Middle frontal gyrus (tissue), 1 donor: Measurements from ENCODE around the gene SPPL3.
"Not testable (repeated sequence)": the region's sequence is repeated elsewhere in the genome, so short reads cannot be mapped to it uniquely, and the experiment has no call there.

Experiments used
- DNase-seq: peaks from one replicate; pipeline ENCODE4 v3.0.0-alpha.2; 2015; ENCODE audit warnings: low spot score; ENCODE audit errors: extremely low spot score

Gene SPPL3

DNA sequence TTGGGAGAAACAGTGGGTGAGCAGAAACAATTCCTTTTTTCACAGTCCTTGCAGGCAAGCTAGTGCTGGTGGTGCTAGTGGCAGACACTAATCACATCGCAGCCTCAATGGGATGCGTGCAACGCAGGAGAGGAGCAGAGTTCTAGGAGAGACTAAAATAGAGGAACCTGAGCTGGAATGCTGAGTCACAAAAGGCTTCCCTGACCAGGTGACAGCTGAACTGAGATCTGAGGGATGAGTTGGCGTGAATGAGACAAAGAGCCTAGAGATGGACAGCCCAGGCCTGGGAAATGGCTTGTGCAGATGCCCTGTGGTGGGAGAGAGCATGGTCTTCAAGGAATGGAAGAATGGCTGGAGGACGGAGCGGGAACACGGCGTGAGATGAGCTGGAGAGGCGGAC is 152.8 kb downstream of the SPPL3 start:
- DNase-seq: no peak

DNA sequence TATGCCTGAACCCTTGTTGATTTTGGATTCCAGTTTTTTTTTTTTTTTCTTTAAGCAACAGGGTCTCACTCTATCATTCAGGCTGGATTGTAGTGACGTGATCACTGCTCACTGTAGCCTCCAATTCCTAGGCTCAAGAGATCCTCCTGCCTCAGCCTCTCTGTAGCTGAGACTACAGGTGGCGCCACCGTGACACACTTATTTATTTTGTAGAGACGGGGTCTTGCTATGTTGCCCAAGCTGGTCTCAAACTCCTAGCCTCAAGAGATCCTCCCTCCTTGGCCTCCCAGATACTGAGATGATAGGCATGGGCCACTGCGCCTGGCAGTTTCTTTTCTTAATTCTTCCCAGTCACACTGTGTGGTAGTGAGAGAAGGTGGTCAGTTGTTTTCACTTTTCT is 153.4 kb downstream of the SPPL3 start:
- DNase-seq: no peak

DNA sequence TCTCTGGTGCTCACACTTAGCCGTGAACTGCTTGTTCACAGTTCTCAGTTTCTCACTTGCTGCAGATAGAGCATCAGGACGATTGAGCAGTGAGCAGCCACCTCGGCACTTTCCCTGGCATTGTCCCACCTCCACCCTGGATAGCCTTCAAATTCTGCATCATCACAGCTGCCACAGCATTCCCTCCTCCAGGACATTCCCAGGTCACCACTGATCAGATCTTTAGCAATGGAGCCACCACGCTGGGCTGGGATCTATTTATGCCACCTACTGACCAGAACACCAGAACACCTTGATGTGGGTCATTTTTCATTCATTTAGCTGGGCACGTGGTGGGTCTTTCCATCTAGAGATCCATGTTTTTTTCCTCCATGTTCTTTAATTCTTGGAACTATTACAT is 154.9 kb downstream of the SPPL3 start:
- no peak for DNase-seq

DNA sequence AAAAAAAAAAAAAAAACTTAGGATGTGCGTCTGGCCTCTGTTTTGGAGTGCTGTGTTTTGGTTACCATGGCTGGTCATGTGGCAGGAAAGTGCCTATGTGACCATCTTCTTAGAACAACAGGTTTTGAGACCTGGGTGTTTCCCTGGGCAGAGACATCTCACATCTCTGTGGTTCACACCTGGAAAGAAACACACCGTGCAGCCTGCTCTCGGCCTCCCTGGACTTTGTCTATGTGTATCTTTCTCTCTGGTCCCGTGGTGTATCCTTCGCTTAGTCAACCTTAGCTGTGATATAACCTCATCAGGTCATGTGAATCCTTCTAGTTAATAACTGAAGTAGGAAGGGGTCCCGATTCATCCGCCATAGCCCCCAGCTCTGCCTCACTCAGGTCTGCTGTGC is 155.9 kb downstream of the SPPL3 start:
- DNase-seq: no peak

DNA sequence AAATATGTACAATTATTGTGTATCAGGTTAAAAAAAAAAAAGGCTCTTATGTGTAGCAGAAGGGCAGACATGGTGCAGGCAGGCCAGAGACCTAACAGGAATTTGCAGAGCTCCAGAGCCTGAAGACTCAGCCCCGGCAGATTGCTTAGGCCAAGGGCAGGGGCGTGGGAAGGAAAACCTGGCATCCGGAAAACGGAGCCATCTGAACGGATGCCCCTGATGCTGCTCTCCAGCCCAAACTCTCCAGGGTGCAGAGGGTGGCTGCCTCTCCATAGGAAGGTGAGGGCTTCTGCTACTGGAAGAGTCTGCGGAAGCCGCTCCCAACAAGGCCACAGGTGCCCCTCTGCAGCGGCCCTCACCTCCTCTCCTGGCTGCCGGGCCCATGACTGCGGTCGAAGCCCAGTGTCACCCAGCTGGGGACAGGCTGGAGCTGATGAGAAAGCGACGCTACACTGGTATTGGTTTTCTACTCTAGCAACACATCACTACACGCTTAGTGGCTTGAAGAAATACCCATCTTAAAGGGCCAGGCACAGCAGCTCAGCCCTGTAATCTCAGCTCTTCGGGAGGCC is 159.2 kb downstream of the SPPL3 start:
- no peak for DNase-seq

DNA sequence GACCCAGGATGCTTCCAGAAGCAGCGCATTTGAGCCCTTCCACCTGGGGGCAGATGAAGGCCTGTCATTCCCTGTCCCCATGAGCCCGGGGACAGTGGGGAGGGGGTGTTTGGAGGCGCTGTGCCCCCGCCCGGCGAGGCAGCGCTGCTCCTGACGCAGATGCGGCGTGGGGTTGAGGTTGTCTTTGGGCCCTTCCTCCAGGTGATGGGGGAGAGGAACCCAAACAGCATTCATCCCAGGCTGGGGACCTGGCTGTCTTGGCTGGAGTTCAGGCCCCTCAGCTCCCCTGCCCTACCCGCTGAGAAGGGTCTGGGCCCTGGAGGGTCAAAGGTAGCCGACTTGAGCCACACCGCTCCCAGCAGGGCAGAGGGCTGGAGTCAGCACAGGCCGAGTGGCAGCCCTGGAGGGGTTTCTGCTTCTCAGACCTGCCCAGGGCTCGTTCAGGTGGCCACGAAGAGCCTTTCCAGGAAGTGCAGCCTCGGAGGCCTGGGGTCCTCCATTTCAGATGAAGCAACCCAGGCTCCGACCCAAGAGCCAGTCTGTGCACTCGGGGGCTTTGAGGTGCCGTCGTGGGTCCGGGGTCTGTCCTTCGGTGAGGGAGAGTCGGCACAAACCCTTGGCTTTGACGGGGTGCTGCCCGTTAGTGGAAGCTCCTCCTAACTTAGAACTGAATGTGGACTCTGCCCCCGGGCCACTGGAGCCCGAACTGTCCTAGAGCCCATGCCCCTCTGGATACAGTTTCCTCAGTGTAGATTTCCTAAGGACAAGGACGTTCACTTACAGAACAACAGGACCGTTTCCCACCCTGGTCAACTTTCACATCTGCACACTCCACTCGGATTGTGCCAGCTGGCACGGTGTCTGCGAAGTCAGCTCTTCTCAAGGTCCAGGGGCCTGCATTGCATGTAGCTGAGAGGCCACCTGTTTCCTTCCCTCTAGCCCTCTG is 162.4 kb downstream of the SPPL3 start:
- no peak for DNase-seq

DNA sequence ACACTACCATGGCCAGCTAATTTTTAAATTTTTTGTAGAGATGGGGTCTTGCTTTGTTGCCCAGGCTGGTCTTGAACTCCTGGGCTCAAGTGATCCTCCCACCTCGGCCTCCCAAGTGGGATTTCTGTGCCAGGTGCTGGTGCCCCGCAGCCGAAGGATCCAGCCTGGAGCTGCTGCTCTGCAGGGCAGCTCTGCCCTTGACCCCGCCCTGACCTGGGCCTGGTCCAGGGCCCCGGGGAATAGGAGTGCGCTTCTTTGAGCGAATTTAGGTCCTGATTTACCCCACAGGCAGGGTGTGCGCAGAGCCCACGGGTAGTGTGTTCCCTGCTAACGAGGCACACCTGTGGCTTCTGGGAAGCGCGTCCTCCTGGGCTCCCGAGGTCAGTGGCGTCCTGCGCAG is 163.3 kb downstream of the SPPL3 start:
- no peak for DNase-seq

DNA sequence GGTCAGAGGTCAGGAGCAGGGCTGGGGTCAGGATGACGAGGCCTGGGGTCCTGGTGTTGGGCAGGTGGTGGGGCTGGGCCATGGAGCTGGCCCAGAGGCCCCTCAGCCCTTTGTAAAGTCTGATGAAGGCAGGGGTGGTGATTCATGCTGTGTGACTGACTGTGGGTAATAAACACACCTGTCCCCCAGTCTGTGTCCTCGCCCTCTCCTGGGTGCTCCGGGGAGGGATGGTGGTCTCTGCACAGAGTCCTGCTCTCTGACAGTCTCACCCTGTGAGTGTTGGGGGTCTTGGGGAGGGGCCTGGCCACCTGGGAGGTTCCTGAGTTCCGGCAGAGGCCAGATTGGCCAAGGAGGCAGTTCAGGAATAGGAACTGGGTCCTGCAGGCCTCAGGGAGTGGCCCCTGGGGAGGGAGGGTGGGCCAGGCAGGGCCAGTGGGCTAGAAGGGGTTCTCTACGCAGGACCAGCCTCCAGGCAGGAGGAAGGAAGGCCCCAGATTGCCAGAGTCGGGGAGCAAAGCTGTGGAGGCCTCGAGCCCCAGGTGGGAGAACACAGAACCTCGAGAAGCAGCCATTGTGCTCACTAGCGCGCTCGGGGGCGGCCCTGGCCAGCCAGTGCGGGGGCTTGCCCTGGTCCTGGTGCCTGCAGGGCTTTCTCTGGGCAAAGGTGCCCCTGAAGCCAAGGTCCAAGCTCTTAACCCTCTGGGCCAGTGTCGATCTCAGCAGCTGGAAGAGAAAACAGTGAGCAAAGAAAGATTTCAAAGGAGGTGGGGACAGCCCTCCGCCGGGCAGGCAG is 164.1 kb downstream of the SPPL3 start:
- no peak for DNase-seq

DNA sequence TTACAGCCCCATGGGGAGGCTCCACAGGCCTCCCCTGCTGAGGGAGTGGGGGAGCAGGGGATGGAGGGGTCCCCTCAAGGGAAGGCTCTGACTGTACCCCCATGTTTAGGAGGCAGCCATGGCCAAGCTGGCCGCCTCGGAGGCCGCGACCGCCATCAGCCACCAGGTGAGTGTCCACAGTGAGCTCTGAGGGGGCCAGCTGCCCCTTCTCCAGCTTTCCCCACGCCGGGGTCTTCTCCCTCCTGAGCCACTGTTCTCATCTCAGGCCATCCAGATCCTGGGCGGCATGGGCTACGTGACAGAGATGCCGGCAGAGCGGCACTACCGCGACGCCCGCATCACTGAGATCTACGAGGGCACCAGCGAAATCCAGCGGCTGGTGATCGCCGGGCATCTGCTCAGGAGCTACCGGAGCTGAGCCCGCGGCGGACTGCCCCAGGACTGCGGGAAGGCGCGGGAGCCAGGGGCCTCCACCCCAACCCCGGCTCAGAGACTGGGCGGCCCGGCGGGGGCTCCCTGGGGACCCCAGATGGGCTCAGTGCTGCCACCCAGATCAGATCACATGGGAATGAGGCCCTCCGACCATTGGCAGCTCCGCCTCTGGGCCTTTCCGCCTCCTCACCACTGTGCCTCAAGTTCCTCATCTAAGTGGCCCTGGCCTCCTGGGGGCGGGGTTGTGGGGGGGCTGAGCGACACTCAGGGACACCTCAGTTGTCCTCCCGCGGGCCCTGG is 165.0 kb downstream of the SPPL3 start:
- no peak for DNase-seq

DNA sequence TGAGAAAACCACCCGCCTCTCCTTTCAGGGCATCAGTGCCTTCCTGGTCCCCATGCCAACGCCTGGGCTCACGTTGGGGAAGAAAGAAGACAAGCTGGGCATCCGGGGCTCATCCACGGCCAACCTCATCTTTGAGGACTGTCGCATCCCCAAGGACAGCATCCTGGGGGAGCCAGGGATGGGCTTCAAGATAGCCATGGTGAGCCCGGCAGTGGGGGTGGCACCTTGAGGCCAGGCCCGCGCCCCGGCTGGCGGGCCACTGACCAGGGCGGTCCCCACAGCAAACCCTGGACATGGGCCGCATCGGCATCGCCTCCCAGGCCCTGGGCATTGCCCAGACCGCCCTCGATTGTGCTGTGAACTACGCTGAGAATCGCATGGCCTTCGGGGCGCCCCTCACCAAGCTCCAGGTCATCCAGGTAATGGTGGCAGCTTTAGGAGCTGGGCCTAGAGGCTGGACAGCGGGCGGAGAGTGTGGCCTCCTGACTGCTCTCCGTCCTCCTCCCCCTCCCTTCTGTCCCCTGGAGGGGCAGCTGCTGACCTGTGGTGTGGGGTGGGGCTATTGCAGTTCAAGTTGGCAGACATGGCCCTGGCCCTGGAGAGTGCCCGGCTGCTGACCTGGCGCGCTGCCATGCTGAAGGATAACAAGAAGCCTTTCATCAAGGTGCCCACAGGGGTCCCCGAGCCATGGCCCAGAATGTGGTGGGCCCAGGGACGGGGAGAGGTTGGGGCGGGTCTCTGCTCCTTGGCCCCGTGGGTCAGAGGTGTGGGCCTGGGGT is 165.7 kb downstream of the SPPL3 start:
- no peak for DNase-seq

DNA sequence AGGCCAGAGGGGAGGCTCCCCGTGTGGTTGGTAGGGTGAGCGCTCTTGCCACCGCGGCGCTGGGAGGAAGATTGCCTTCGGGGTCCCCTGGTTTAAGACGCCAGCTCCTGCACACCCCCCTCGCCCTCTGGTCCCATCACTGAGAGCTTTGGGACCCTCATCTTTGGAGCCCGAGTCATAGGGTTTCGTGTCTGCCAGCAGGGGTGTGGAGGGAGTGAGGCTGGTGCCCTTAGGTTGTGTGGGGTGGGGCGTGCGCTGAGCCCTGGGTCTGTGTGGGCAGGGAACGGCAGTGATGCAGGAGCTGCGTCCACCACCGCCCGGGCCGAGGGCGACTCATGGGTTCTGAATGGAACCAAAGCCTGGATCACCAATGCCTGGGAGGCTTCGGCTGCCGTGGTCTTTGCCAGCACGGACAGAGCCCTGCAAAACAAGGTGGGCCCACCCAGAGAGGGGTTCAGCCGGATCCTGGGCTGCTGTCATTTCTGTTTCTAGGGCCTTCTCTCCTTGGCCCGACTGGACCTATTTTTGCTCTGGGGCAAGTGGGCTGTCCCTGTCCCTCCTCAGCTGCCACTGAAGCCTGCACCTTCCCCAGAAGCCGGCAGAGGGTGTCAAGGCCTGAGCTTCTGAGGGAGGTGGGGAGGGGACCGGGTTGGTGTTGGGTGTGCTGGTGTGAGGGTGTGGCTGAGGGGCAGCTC is 166.5 kb downstream of the SPPL3 start:
- DNase-seq: no peak

DNA sequence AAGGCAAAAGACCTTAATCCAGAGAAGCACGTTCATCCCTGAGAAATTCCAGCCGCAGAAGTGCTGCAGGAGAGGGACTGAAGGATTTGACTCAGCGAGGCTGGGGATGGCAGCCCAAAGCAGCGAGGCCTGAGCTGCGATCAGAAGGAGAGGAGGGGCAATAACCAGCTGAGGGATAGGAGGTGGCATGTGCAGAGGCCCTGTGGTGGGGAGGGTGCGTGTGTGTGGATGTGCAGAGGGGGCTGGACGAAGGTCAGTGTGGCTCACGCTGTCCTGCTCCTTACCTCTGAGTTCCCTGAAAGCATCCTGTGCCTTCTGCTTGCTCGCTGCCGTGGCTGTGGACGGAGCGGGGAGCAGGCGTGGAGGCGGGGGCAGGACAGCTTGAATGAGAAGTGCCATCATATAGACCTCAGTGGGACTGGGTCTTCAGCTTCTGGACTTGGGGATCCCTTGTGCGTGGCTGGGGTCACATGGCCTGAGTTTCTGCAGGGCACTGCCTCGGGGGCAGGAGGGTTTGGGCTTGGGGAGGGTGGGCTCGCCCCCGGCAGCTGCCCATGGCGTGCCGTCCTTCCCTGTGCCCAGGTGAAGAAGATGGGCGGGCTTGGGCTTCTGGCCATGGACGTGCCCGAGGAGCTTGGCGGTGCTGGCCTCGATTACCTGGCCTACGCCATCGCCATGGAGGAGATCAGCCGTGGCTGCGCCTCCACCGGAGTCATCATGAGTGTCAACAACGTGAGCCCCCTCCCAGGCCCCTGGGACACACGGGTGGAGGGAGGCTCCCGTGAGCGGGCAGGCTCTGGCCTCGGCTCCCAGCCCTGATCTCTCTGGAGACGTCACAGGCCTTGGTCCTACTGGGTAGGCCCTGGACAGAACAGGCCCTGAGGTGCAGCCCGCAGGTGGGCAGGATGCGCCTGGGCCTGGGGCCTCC is 167.5 kb downstream of the SPPL3 start:
- no peak for DNase-seq

DNA sequence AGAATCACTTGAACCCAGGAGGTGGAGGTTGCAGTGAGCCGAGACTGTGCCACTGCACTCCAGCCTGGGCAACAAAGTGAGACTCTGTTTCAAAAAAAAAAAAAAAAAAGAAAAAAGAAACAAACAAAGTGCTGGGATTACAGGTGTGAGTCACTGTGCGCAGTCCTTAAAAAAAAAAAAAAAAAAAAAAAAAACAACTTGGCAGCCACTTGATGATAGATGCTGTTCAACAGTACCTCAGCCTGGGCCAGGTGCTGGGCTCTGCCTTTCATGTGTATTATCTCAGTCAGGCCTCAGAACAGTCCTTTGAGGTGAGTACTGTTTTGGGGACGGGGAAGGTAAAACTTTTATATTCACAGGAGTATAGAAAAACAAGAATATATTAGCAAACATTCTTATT is 169.0 kb downstream of the SPPL3 start:
- DNase-seq: no peak

DNA sequence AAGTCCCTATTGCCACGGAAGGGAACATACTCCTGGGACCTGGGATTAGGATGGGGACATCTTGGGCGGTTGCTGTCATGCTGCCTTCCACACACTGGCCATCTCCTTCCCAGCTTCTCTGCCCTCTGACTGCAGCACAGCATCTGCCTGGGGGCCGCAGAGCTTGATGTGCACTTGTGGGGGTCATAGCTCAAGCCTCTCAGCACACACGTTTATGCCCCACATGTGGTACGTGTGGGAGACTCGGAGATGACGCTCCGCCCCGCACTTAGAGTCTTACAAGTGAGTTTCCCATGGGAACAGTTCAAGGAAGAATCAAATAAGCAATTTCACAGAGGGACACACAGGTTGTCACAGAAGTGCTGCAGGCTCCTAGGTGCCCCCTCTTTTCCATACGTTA is 169.9 kb downstream of the SPPL3 start:
- no peak for DNase-seq

DNA sequence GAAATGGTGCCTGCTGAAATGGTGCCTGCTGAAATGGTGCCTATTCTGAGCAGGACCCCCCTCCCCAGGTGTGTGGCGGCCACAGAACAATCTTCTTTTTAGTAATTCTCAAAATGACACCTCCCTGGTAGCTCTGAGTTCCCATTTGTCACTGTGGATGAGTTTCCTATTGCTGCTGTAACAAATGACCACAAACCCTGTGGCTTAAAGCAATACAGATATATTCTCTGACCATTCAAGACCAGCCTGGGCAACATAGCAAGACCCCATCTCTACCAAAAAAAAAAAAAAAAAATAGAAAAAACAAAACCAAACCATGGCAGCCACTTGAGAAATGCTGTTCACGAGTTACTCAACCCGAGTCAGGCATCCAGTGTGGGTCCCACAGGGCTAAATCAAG is 170.6 kb downstream of the SPPL3 start:
- DNase-seq: no peak

DNA sequence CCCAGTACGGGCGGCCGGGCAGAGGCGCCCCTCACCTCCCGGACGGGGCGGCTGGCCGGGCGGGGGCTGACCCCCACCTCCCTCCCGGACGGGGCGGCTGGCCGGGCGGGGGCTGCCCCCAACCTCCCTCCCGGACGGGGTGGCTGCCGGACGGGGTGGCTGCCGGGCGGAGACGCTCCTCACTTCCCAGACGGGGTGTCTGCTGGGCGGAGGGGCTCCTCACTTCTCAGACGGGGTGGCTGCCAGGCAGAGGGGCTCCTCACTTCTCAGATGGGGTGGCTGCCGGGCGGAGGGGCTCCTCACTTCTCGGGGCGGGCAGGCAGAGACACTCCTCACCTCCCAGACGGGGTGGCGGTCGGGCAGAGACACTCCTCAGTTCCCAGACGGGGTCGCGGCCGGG is 172.0 kb downstream of the SPPL3 start:
- DNase-seq: not testable (repeated sequence)

DNA sequence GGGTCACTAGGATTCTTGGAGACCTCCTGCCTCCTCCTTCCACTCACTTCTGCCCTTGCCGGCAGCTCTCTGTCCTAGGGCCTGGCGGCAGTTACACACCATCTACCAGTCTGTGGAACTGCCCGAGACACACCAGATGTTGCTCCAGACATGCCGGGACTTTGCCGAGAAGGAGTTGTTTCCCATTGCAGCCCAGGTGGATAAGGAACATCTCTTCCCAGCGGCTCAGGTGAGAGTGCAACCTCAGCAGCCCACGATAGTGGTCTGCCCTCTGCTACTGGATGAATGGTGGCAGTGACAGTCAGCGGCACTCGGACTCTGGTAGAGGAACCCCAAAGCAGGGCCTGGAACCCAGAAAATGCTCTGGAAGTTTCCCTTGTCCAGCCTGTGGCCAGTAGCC is 177.2 kb downstream of the SPPL3 start:
- DNase-seq: no peak

DNA sequence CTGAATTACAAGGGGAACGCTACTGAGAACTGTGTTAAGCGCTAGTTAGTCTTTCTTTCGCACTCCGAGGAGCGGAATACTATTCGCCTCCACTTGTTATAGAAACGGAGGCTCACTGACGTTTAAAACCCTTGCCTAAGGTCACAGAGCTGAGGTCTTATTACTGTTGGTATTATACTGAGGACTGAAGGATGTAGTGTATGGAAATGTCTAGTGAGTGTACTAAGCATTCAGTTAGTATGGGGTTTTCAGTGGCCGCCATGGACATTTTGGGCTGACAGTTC is 177.7 kb downstream of the SPPL3 start:
- DNase-seq: no peak
